Esophagus muscularis mucosa (tissue), 4 donors: ENCODE data around the gene IST1.

Experiments
- EP300 ChIP-seq: sonication (generic); formaldehyde crosslinking; IDR thresholded peaks from one replicate; pipeline ENCODE4 v1.6.1; 2017; ENCODE audit warnings: antibody characterized with exemption
- POLR2A ChIP-seq: fragments of 450-650 bp; IDR thresholded peaks from one replicate; pipeline ENCODE4 v1.6.1; 2017; ENCODE audit warnings: antibody characterized with exemption, moderate library complexity, mild to moderate bottlenecking, low read depth
- POLR2AphosphoS5 ChIP-seq, 2 donors: sonication (generic); formaldehyde crosslinking; IDR thresholded peaks; one replicate each; pipeline ENCODE4 v1.6.1; 2017; ENCODE audit warnings: antibody characterized with exemption in 2 of 2
- TF ChIP-seq, protein P1 (sequence below), 3 experiments: fragments of 200-600 bp in 2 of 3; fragments of 450-650 bp in 1 of 3; sonication (generic) in 2 of 3; IDR thresholded peaks; one replicate each; pipeline ENCODE4 v1.5.1; 2017 to 2019; ENCODE audit warnings: antibody characterized with exemption in 3 of 3, mild to moderate bottlenecking in 2 of 3, moderate library complexity in 1 of 3

DNA sequence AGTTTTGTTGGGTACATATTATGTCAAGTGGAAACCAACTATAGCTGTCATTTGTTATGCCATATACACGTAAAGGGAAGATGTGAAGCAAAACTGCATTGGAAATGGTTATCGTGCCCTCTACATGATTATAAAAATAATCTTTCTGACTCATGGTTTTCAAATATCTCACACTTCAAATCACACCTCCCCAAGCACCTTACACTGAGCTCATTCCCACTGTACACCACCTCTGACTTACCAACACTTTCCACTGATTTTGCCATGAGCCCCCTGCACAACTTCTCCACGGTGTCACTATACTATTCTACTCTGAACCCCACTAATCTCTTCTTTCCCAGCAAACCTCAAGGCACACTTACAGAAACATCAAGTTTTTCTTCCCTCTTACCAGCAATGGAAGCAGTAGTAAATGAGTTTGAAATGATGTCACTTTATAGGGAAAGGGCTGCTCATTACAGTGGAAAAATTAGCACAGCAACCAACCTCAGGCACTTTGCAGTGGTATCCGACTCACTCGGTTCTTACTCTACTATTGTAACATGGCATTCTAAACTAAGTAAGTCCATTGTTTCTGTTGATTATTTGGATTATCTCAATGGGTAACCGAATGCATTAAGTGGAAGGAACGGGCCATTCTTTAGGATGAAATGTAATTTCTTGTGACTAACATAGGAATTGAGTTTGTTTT is 30.0 kb upstream of the IST1 start:
- TF ChIP-seq, protein P1, sequence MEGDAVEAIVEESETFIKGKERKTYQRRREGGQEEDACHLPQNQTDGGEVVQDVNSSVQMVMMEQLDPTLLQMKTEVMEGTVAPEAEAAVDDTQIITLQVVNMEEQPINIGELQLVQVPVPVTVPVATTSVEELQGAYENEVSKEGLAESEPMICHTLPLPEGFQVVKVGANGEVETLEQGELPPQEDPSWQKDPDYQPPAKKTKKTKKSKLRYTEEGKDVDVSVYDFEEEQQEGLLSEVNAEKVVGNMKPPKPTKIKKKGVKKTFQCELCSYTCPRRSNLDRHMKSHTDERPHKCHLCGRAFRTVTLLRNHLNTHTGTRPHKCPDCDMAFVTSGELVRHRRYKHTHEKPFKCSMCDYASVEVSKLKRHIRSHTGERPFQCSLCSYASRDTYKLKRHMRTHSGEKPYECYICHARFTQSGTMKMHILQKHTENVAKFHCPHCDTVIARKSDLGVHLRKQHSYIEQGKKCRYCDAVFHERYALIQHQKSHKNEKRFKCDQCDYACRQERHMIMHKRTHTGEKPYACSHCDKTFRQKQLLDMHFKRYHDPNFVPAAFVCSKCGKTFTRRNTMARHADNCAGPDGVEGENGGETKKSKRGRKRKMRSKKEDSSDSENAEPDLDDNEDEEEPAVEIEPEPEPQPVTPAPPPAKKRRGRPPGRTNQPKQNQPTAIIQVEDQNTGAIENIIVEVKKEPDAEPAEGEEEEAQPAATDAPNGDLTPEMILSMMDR (IDR thresholded peaks at IDR 0.05), result no peak
- TF ChIP-seq POLR2AphosphoS5 (IDR thresholded peaks at IDR 0.05) (no peak), POLR2A (no peak), EP300 (no peak)
